Nucleus accumbens (tissue), 56 donors: Measurements from ENCODE around the gene NOP14.
"Not testable (repeated sequence)": the region's sequence is repeated elsewhere in the genome, so short reads cannot be mapped to it uniquely, and the experiment has no call there.

Experiments used
- DNase-seq, 56 donors: peaks; one replicate each; lab custom pipeline; 2025; lab: John Stamatoyannopoulos, UW

Gene NOP14

DNA sequence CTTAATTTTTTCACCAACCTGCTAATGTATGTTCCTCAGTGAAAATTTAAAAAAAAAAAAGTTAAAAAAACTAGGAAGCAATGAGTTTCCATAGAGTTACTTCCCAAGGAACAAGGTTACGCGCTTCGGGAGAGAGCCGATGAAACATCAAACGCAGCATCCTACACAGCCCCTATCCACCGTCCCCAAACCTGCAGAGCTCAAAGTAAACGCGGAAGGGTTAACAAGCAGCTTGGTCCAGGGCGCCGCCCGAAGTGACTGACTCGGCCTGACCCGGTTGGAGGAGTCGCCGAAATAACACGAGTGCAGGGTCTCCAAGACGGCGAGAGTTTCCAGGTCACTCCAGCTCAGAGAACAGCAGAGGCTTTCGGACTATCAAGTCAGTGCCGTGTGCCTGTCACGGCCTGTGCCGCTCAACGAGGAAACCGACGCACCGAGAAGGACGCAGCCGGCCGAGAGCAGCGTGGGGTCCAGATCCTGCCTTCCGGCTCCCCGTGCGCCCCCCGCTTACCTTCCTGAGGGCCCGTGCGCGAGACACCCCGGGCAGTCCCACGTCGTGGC lies 512 bp downstream of the NOP14 start:
- DNase-seq = peak in 20 of 56 donors; percentile 35 to 74 (median 64)

DNA sequence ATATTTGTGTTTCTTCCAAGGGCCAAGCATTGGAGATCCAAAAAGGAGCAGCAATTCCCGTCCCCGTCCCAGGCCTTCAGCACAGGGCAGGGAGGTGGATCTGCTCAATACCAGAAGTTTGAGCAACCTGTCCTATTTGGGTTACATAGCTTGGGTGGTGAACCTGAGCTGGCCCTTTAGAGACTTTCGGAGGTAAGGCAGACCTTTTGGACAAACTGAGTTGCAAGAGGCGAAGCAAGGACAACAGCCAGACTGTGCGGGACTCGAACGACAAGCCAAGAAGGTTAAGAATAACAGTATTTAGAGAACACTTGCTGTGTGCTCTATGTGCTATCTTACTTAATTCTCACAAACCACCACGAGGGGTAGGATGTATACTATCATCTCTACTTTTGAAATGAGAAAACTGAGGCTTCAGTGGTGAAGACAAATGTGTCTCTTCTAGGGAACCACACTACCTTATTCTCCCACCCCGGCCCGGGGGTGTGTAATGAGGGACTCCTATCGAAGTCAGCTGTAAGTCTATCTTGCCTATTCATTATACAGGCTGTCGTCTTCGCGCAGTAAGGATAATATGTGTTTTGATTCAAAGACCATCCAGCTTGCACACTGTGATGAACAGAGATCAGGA lies 1.3 kb downstream of the NOP14 start:
- no peak for DNase-seq

DNA sequence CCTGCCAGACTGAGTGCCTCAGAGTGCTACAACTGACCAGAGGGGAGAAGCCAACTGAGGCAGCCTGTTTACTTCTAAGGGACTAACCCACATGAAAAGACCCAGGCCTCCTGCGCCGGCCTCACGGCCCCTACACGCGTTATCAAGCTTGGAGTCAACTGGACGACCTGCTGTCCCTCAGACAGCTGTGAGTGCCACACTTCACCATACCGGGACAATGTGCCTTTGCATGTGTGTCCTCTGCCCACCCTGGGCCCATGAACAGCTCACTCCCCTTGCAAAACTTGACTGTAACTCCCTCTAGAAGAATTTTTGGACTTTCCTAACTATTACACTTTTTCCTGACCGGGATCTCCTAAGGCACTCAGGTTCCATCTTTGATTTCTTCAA lies 1.8 kb downstream of the NOP14 start:
- no peak for DNase-seq

DNA sequence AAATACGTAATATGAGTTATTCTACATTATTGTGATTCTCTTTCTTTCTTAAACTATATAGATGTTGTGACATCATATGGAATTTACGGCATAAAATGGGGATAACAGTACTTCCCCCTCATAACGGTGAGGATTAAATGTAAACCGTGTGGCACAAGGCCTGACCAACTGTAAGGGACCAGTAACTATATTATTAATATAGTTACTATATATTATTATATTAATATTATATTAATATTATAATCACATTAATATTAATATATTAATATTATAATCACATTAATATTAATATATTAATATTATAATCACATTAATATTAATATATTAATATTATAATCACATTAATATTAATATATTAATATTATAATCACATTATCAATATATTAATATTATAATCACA lies 2.8 kb downstream of the NOP14 start:
- not testable (repeated sequence) for DNase-seq

- no peak for DNase-seq
These were observed 4.8 kb downstream of the NOP14 start for GRCh38 chr4:2958446-2958845.

GRCh38 chr4:2955186-2956044 lies 7.8 kb downstream of the NOP14 start:
- DNase-seq = not testable (repeated sequence)

GRCh38 chr4:2954358-2955185 lies 8.6 kb downstream of the NOP14 start:
- no peak for DNase-seq

DNA sequence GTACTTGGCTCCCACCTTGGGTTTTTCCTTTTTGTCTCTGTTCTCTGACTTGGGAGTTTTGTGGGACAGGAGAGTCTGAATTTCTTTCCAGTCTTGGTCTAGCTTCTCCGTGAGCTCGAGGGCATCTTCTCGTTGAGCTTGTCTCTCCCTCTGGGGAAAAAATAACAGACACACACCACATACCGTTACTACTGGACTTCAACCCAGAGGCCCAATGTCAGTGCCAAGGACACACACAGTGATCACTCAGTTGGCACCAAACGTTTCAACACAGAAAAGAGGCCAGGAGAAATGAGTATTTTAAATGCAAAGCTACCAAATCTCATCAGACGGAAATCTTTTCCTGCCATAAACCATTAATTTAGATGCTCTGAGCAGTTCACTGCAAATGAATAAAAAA lies 9.7 kb downstream of the NOP14 start:
- no peak for DNase-seq

DNA sequence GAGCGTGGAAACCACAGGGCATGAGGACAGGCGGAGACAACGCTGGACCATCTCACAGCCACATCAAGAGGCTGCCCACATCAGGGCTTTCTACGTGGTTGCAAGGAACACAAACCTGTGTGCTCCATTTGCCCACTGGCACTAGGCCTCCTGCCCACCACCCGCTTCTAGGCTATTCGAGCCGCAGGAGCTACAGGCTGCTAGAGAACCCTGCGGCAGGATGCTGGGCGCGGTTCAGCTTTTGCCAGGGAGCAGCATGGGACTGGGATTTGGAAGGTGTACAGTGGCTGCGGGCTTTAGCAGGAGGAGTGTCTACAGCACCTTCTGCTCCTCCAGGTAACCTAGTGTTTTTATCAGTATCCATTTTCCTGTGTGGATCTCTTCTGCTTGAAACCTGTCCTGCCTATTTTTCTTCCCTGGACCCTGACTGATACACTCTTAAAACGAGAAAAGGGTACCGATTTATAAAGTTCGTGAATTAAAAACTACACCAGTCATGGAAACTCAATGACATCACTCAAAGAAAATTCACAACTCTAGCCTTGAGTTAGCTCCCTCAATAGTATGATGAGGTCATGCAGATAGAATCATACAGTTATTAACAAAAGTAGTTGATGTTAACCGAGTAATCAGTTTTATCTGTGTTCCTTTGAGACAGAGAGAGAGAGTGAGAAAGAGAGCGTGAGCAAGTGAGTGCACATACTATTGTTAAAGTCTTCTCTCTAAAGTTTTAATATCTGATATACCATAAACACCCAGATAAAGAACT lies 12.8 kb downstream of the NOP14 start:
- DNase-seq = no peak

- DNase-seq = no peak
These were observed 13.5 kb downstream of the NOP14 start for GRCh38 chr4:2949782-2950125.

GRCh38 chr4:2948895-2949781 lies 14.1 kb downstream of the NOP14 start:
- peak in 4 of 56 donors; percentile 9 to 40 (median 26) for DNase-seq

- no peak for DNase-seq
These were observed 15.3 kb downstream of the NOP14 start for GRCh38 chr4:2947926-2948325.

- no peak for DNase-seq
These were observed 16.2 kb downstream of the NOP14 start for GRCh38 chr4:2946812-2947600.

DNA sequence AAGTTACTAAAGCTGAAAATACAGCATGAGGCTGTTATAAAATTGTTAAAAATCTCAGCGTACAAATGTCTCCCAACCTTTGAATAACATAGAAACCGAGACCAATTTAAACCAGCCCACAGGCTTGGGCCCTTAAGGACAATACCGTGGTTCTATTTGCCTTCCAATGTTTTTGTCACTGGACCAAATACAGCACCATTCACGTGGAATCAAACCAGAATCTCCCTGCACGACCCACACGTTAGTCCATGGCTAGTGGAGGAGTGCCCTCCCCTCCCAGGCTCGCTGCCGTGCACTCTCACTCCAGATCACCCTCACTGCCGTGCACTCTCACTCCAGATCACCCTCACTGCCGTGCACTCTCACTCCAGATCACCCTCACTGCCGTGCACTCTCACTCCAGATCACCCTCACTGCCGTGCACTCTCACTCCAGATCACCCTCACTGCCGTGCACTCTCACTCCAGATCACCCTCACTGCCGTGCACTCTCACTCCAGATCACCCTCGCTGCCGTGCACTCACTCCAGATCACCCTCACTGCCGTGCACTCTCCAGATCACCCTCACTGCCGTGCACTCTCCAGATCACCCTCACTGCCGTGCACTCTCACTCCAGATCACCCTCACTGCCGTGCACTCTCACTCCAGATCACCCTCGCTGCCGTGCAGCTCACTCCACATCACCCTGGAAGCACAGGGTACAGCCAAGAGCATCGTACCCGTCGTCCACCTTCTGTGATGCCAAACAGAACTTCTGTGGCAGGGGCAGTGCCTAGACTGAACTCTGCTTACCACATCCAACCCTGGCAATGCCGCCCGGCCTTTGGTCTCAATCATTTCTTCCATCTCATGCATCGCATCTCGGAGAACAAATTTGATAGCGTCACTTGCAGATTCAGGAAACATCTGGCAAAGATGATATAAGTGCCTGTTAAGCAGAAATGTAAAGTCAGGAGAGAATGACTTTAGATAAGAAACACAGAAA lies 17.3 kb downstream of the NOP14 start:
- not testable (repeated sequence) for DNase-seq

DNA sequence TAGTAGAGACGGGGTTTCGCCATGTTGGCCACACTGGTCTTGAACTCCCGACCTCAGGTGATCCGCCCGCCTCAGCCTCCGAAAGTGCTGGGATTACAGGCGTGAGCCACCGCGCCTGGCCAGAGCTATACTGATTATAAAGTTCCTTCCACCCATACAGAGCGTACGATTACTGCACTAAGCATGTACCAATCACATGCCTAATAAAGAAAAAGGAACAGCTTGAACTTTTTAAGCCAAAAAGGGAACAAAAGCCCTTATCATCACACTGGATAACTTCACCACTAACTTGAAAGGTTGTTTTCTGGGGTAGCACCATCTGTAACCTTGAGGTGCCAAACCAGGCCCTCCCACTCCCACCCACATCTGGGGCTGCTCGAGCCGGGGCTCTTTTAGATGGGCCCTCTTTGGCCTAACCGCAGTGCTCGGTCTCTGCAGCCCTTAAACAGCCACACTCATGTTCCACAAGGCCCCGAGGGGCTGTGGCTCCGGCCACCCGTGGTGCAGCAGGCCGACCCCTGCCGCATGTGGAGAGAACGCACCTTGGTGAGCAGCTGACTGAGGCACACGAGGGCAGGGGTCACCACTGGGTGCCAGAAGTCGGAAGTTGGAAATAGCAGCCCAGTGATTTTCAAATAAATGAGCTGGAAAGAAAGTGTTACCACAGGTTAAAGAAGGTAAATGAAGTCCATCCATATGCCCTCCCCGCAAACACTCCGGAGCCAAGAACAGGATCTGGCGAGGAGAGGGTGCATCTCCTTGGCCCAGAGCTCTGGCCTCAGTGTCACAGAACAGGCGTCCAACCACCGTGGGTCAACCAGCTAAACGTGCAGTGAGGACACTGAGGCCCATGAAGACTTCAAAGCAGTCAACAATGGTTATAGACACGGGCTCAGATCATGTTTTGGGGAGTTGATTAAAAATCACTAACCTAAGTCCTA lies 18.4 kb downstream of the NOP14 start:
- no peak for DNase-seq

GRCh38 chr4:2944091-2944482 lies 19.1 kb downstream of the NOP14 start:
- DNase-seq = no peak
